ENCODE data around the gene LRRC4C. TPM values are rescaled to one million over a fixed set of nuclear protein-coding genes. Genes with fewer than 3 reads are reported as not detected.

LRRC4C gene
- total RNA-seq, 1 experiment from 2014 or later: 0.13 TPM

GRCh38 chr11:40391679-40392078 is 1067.8 kb downstream of the LRRC4C start:
- no CpG with 5 or more reads among the region's 3 CpGs for WGBS (ENCODE audit: extremely low coverage, insufficient read length, low lambda C conversion rate)
- no peak overlapping the region for H3K9ac ChIP-seq (ENCODE audit: extremely low read depth, insufficient read length, low read length)
- no peak overlapping the region for H2BK20ac ChIP-seq (ENCODE audit: low read depth, low read length, poor library complexity, severe bottlenecking)
- H2BK12ac ChIP-seq (ENCODE audit: insufficient read length, low read depth, low read length): no peak overlapping the region
- Mint-ChIP-seq H3K4me3 (no peak overlapping the region), H3K27ac (no peak overlapping the region), H3K4me1 (no peaks in the 10 kb centered on the region), H3K27me3 (ENCODE audit: low read depth) (no peaks in the 10 kb centered on the region; the same call in 1 of the 2 replicates), H3K36me3 (ENCODE audit: insufficient read depth in 1 of 3, low read depth in 3 of 3) (no peaks in the 10 kb centered on the region), H3K9me3 (no peaks in the 10 kb centered on the region)
- H2AK5ac ChIP-seq (ENCODE audit: insufficient read length, low read length): no peak overlapping the region
- H2BK15ac ChIP-seq (ENCODE audit: low read depth, low read length): no peak overlapping the region
- H3K9me3 ChIP-seq (ENCODE audit: control insufficient read depth, low read depth, low read length): no peaks in the 10 kb centered on the region
- TF ChIP-seq CTCF (conservative IDR thresholded peaks at IDR 0.05): no peak
- H4K8ac ChIP-seq (replicated peaks; ENCODE audit: insufficient read length, low read depth, low read length): no peak overlapping the region
- no peak overlapping the region for H3K14ac ChIP-seq (ENCODE audit: insufficient read depth, low read length)
- no peak overlapping the region for H3T11ph ChIP-seq (ENCODE audit: low read length)
- no peaks in the 10 kb centered on the region for H3K23me2 ChIP-seq (ENCODE audit: insufficient read length, low read depth, low read length, poor library complexity, severe bottlenecking)
- H3K4me2 ChIP-seq (ENCODE audit: insufficient read depth, insufficient read length, low read length): no peak overlapping the region
- no peak overlapping the region for H4K91ac ChIP-seq (ENCODE audit: insufficient read length, low read depth, low read length)
- no peaks in the 10 kb centered on the region for H4K20me1 ChIP-seq (ENCODE audit: control insufficient read depth, insufficient read depth, insufficient read length)
- no peak overlapping the region for H2BK5ac ChIP-seq (ENCODE audit: insufficient read length, low read length)
- no peak overlapping the region for H3K4ac ChIP-seq (ENCODE audit: low read depth, low read length)
- H3K79me2 ChIP-seq (ENCODE audit: insufficient read depth, low read length): no peaks in the 10 kb centered on the region
- no peak overlapping the region for H4K5ac ChIP-seq (ENCODE audit: insufficient read length, low read depth, low read length)
- no peak overlapping the region for H3K56ac ChIP-seq (ENCODE audit: insufficient read length, low read depth, low read length)
- H2BK120ac ChIP-seq (ENCODE audit: low read depth, low read length, poor library complexity, severe bottlenecking): no peak overlapping the region
- H3K23ac ChIP-seq (ENCODE audit: insufficient read length, low read depth, low read length): no peak overlapping the region
- H2AFZ ChIP-seq (ENCODE audit: low read length): no peak overlapping the region
- no peak for DNase-seq
- H3K27me3 ChIP-seq (ENCODE audit: insufficient read depth, low read length): no peaks in the 10 kb centered on the region
- no peaks in the 10 kb centered on the region for H3K4me1 ChIP-seq (ENCODE audit: insufficient read depth, low read length)
- H3K18ac ChIP-seq (ENCODE audit: insufficient read length, low read depth, low read length): no peak overlapping the region
- H3K27ac ChIP-seq (ENCODE audit: insufficient read length, low read depth, low read length): no peak overlapping the region
- no peaks in the 10 kb centered on the region for H3K79me1 ChIP-seq (ENCODE audit: insufficient read depth, low read depth, low read length, poor library complexity, severe bottlenecking)

Data from H9 (cell line).